GM10266 (cell line): ENCODE data around the gene MTERF2.

Experiments
- DNase-seq: peaks from one replicate; pipeline ENCODE4 v3.0.0; 2012; ENCODE audit errors: extremely low spot score
- CTCF ChIP-seq: IDR thresholded peaks from 2 replicates; pipeline ENCODE4 v1.5.1; 2012; ENCODE audit warnings: mild to moderate bottlenecking, low read depth; ENCODE audit not compliant: control insufficient read depth, insufficient read depth; ENCODE audit errors: missing control alignments

The MTERF2 gene

GRCh38 chr12:106950591-106950990 lies 36.4 kb downstream of the MTERF2 start:
- no peak for TF ChIP-seq CTCF
- no peak for DNase-seq

- no peak for DNase-seq
- TF ChIP-seq CTCF, result no peak
Observed at GRCh38 chr12:106947461-106947860, 39.5 kb downstream of the MTERF2 start.

GRCh38 chr12:106945261-106945851 lies 41.6 kb downstream of the MTERF2 start:
- DNase-seq, result no peak
- no peak for TF ChIP-seq CTCF

DNA sequence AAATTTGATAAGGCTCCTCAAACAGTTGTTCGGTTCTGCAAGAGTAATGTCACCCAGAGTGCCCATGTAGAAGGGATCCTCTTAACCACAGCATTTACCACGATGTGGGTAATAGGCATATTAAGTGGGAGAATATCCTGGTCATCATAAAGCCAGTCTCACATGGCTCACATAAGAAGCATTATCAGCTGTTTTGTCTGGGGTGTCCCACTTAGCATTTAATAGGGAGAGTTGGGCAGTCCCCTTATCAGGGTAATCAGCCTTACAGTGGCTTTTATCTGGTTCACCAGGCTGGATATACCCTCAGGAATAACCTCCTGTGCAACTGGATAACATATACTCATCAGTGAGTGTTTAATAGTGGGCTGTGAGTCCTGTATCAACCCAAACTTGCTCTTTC lies 44.2 kb downstream of the MTERF2 start:
- TF ChIP-seq CTCF, result no peak
- no peak for DNase-seq

DNA sequence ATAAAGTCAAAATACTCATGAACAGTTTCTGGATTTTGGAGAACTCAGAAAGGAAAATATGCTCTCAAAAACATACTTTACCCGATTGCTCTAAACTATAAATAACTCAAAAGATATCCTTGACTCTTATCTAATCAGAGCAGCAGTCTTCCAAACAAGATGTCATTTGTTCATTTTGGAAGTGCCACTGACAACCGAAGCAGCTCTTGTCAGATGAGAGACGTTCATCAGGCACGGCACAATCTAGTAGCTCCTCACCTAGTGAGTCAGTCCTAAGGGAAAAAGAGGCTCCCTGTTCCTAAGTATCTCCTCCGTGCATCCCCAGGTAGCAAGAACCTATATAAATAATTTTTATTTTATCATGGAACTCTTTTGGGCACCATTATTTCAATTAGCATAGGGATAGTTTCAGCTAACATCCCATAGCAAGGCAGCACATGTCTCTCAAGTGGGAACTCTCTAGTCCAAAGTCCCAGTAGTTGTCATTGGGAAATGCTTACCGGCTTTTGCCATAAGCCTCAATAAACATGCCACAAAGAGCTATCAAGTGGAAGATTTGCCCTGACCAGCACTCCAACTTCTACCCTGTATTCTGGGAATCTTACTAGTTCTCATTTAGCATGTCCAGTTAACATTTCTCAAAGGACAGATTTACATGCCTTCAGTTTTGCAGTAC lies 45.3 kb downstream of the MTERF2 start:
- no peak for DNase-seq
- TF ChIP-seq CTCF, result no peak

DNA sequence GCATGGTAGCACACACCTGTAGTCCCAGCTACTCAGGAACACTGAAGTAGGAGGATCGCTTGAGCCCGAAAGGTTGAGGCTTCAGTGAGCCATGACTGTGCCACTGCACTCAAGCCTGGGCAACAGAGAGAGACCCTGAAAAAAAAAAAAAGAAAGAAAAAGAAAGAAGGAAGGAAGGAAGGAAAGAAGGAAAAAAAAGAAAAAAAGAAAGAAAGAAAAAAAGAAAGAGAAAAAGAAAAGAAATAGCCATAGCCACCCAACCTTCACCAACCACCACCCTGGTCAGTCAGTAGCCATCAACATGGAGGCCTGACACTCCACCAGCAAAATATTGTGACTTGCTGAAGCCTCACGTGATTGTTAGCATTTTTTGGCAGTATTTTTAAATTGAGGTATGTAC lies 52.7 kb downstream of the MTERF2 start:
- no peak for TF ChIP-seq CTCF
- no peak for DNase-seq
